ENCODE measurements around the gene MED7. TPM values are rescaled to one million over a fixed set of nuclear protein-coding genes. Genes with fewer than 3 reads are reported as not detected.

Gene MED7
- total and polyA plus RNA-seq, 2 of the 13 experiments (the other 11 are each of a cell fraction or from before 2014, with no cell fraction given) = 9.2 to 9.4 TPM

- TF ChIP-seq ZNF674 (CRISPR knock-in tag; IDR thresholded peaks at IDR 0.05; ENCODE audit: low read depth) (no peak), ZNF576 (CRISPR knock-in tag; IDR thresholded peaks at IDR 0.05) (no peak), ZNF362 (CRISPR knock-in tag; IDR thresholded peaks at IDR 0.05; ENCODE audit: borderline replicate concordance) (no peak), NR2C2 (CRISPR knock-in tag; IDR thresholded peaks at IDR 0.05; ENCODE audit: borderline replicate concordance) (no peak), SNRNP70 (IDR thresholded peaks at IDR 0.05; ENCODE audit: low read depth, low read length) (no peak), MED13 (CRISPR knock-in tag; IDR thresholded peaks at IDR 0.05) (no peak)
Observed at GRCh38 chr5:157165261-157165660, 22.6 kb upstream of the MED7 start (continued).

GRCh38 chr5:157164521-157164920 lies 21.9 kb upstream of the MED7 start:
- Histone ChIP-seq H2AFZ (ENCODE audit: low read length) (no peak overlapping the region), H3K36me3 (replicated peaks in 1 of 2; ENCODE audit: control insufficient read depth in 1 of 2, insufficient read depth in 2 of 2, low read length in 2 of 2) (no peaks in the 10 kb centered on the region), H3K4me2 (ENCODE audit: low read depth, low read length) (no peak overlapping the region), H3K27me3 (ENCODE audit: control insufficient read depth in 1 of 2, insufficient read depth in 2 of 2, low read length in 2 of 2) (peaks cover 1 to 27% of the 10 kb centered on the region in 2 experiments; a peak in 3 of 5 replicates), H3K79me2 (ENCODE audit: insufficient read depth, low read length) (no peaks in the 10 kb centered on the region), H3K9ac (ENCODE audit: insufficient read depth, low read depth, low read length) (no peak overlapping the region), H3K4me3 (replicated peaks in 1 of 3; ENCODE audit: insufficient read depth in 1 of 3, low read depth in 2 of 3, low read length in 3 of 3) (no peak overlapping the region), H4K20me1 (ENCODE audit: insufficient read depth, low read length) (no peaks in the 10 kb centered on the region), H3K9me3 (ENCODE audit: low read length) (no peaks in the 10 kb centered on the region), H3K27ac (ENCODE audit: extremely low read length, insufficient read depth, low read length) (no peak overlapping the region), H3K4me1 (ENCODE audit: insufficient read depth, low read length) (no peaks in the 10 kb centered on the region)
- POLR2A ChIA-PET = no interaction called here
- no peak for ATAC-seq
- in situ Hi-C loops (cut with HindIII; ENCODE audit: extremely low pct_ligation_motif_present, low pct_unique_long_range_greater_than_20kb) = no loop called here
- DNase-seq (ENCODE audit: low spot score) = no peak
- FAIRE-seq = no peak
- intact Hi-C loops (cut with micrococcal nuclease; ENCODE audit: unreplicated experiment) = no loop called here
- CTCF ChIA-PET (ENCODE audit: low intra/inter-chr PET ratio, low total read pairs) = no interaction called here
- WGBS (ENCODE audit: low lambda C conversion rate) = 4% methylated on average over 5 of the region's 5 CpGs
- no TSS peak for BruUV-seq (replicated peaks)
- TF ChIP-seq ZNF430 (CRISPR knock-in tag; IDR thresholded peaks at IDR 0.05) (no peak), REXO4 (CRISPR knock-in tag; IDR thresholded peaks at IDR 0.05; ENCODE audit: borderline replicate concordance) (no peak), SIX1 (CRISPR knock-in tag; IDR thresholded peaks at IDR 0.05; ENCODE audit: borderline replicate concordance) (no peak), MXD4 (CRISPR knock-in tag; IDR thresholded peaks at IDR 0.05) (no peak), GABPA (IDR thresholded peaks at IDR 0.05; ENCODE audit: low read depth, low read length) (no peak), GABPA (CRISPR knock-in tag; IDR thresholded peaks at IDR 0.05; ENCODE audit: low read depth) (no peak), HNF4A (CRISPR knock-in tag; IDR thresholded peaks at IDR 0.05) (no peak), GATAD2A (CRISPR knock-in tag; IDR thresholded peaks at IDR 0.05) (no peak), XRCC5 (optimal IDR thresholded peaks at IDR 0.05; ENCODE audit: low read length) (no peak), UBTF (CRISPR knock-in tag; IDR thresholded peaks at IDR 0.05) (no peak), ZBTB3 (CRISPR knock-in tag; IDR thresholded peaks at IDR 0.05; ENCODE audit: borderline replicate concordance, low read depth) (no peak), JUND (CRISPR knock-in tag; IDR thresholded peaks at IDR 0.05) (no peak)
- TF ChIP-seq, protein P1, sequence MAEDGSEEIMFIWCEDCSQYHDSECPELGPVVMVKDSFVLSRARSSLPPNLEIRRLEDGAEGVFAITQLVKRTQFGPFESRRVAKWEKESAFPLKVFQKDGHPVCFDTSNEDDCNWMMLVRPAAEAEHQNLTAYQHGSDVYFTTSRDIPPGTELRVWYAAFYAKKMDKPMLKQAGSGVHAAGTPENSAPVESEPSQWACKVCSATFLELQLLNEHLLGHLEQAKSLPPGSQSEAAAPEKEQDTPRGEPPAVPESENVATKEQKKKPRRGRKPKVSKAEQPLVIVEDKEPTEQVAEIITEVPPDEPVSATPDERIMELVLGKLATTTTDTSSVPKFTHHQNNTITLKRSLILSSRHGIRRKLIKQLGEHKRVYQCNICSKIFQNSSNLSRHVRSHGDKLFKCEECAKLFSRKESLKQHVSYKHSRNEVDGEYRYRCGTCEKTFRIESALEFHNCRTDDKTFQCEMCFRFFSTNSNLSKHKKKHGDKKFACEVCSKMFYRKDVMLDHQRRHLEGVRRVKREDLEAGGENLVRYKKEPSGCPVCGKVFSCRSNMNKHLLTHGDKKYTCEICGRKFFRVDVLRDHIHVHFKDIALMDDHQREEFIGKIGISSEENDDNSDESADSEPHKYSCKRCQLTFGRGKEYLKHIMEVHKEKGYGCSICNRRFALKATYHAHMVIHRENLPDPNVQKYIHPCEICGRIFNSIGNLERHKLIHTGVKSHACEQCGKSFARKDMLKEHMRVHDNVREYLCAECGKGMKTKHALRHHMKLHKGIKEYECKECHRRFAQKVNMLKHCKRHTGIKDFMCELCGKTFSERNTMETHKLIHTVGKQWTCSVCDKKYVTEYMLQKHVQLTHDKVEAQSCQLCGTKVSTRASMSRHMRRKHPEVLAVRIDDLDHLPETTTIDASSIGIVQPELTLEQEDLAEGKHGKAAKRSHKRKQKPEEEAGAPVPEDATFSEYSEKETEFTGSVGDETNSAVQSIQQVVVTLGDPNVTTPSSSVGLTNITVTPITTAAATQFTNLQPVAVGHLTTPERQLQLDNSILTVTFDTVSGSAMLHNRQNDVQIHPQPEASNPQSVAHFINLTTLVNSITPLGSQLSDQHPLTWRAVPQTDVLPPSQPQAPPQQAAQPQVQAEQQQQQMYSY (CRISPR knock-in tag; IDR thresholded peaks at IDR 0.05) = no peak
